GM12878 (cell line): ENCODE data around the gene SNRNP25. TPM values are rescaled to one million over a fixed set of nuclear protein-coding genes. Genes with fewer than 3 reads are reported as not detected.

Source experiments
- ATAC-seq: fragments of 200-7000 bp; cut with Tn5 transposase; 3 replicates; pipeline ENCODE4 v1.9.1; 2020; ENCODE audit warnings: mild to moderate bottlenecking, moderate library complexity
- BruUV-seq: library from RNA; stranded (reverse); fragments of 400-500 nt; replicated peaks from 2 replicates; lab custom pipeline; 2021; lab: Mats Ljungman, UMichigan
- CTCF ChIA-PET: fragments of 300-600 bp; sonication (Branson Sonifier 250); formaldehyde crosslinking; extraction: SDS; loops from one replicate; lab custom pipeline; 2021; ENCODE audit warnings: inconsistent platforms; lab: Yijun Ruan, JAX
- POLR2A ChIA-PET: fragments of 350-600 bp; formaldehyde crosslinking; extraction: SDS; loops from one replicate; lab custom pipeline; 2021; ENCODE audit warnings: inconsistent platforms; lab: Charles Lee
- RAD21 ChIA-PET: fragments of 300-600 bp; sonication (Branson Sonifier 250); formaldehyde crosslinking; loops from one replicate; lab custom pipeline; 2023; ENCODE audit warnings: antibody characterized with exemption; ENCODE audit not compliant: unreplicated experiment; lab: Charles Lee
- SMC1A ChIA-PET: fragments of 300-600 bp; sonication (Branson Sonifier 250); formaldehyde crosslinking; loops from one replicate; lab custom pipeline; 2023; ENCODE audit not compliant: unreplicated experiment, uncharacterized antibody; lab: Charles Lee
- DNase-seq: peaks from one replicate; pipeline ENCODE4 v3.0.0-alpha.2; 2011; ENCODE audit warnings: low read depth, low spot score
- FAIRE-seq: peaks from 3 replicates; lab custom pipeline; 2011; peaks lifted over from hg19 to GRCh38; lab: Jason Lieb, UNC
- H2AFZ ChIP-seq: 2 replicates; pipeline ENCODE4 v1.6.0; 2011; ENCODE audit warnings: low read depth, low read length, control low read depth; ENCODE audit not compliant: control insufficient read depth
- H3K27ac ChIP-seq: 2 replicates; pipeline ENCODE4 v1.5.1; 2011; ENCODE audit warnings: control low read depth; ENCODE audit not compliant: control insufficient read depth, insufficient read depth
- H3K27me3 ChIP-seq, 2 experiments: replicated peaks in 1 of 2; 2 replicates each; pipeline versions ENCODE4 v1.6.0 to v1.6.1; 2011; ENCODE audit warnings: low read length in 1 of 2; ENCODE audit not compliant: control insufficient read depth in 2 of 2, insufficient read depth in 2 of 2
- H3K36me3 ChIP-seq, 2 experiments: 2 replicates each; pipeline ENCODE4 v1.5.1; 2011; ENCODE audit warnings: low read length in 1 of 2; ENCODE audit not compliant: control insufficient read depth in 2 of 2, insufficient read depth in 2 of 2
- H3K4me1 ChIP-seq: 2 replicates; pipeline ENCODE4 v1.6.1; 2011; ENCODE audit warnings: mild to moderate bottlenecking, low read length, moderate library complexity, mixed read lengths; ENCODE audit not compliant: control insufficient read depth, insufficient read depth
- H3K4me2 ChIP-seq: 2 replicates; pipeline ENCODE4 v1.6.0; 2011; ENCODE audit warnings: control low read depth; ENCODE audit not compliant: control insufficient read depth, insufficient read depth
- H3K4me3 ChIP-seq: fragments of 200-600 bp; sonication (generic); 2 replicates; pipeline ENCODE4 v1.5.1; 2016
- H3K79me2 ChIP-seq: 2 replicates; pipeline ENCODE4 v1.6.0; 2011; ENCODE audit warnings: low read length; ENCODE audit not compliant: control insufficient read depth, insufficient read depth
- H3K9ac ChIP-seq: 2 replicates; pipeline ENCODE4 v1.8.0; 2011; ENCODE audit warnings: low read length, control low read depth, mixed read lengths; ENCODE audit not compliant: control insufficient read depth, insufficient read depth
- H3K9me3 ChIP-seq: replicated peaks from 3 replicates; pipeline ENCODE4 v1.5.1; 2011; ENCODE audit warnings: mild to moderate bottlenecking, low read length; ENCODE audit not compliant: control insufficient read depth, insufficient read depth
- H4K20me1 ChIP-seq: 2 replicates; pipeline ENCODE4 v1.6.0; 2011; ENCODE audit not compliant: control insufficient read depth, insufficient read depth
- CBX3 ChIP-seq: fragments of 200-600 bp; sonication (generic); IDR thresholded peaks from 2 replicates; pipeline ENCODE4 v1.6.1; 2016; ENCODE audit warnings: low read depth, borderline replicate concordance
- ELK1 ChIP-seq: IDR thresholded peaks from 2 replicates; pipeline ENCODE4 v1.6.1; 2012; ENCODE audit warnings: low read depth, low read length, improper control_type of control experiment
- HDAC6 ChIP-seq: fragments of 200-600 bp; sonication (generic); IDR thresholded peaks from one replicate; pipeline ENCODE4 v1.8.0; 2017; ENCODE audit warnings: antibody characterized with exemption; ENCODE audit not compliant: unreplicated experiment
- NFXL1 ChIP-seq: fragments of 450-650 bp; IDR thresholded peaks from 2 replicates; pipeline ENCODE4 v1.6.1; 2017; ENCODE audit warnings: antibody characterized with exemption, mild to moderate bottlenecking, borderline replicate concordance
- NFYA ChIP-seq: IDR thresholded peaks from 2 replicates; pipeline ENCODE4 v1.6.1; 2011; ENCODE audit warnings: low read depth, mild to moderate bottlenecking, low read length, improper control_type of control experiment, borderline replicate concordance
- SIX5 ChIP-seq: IDR thresholded peaks from 2 replicates; pipeline ENCODE4 v1.6.1; 2011; ENCODE audit warnings: mild to moderate bottlenecking, low read depth, low read length, moderate library complexity; ENCODE audit not compliant: severe bottlenecking
- SREBF1 ChIP-seq: IDR thresholded peaks from 2 replicates; pipeline ENCODE4 v1.6.1; 2012; ENCODE audit warnings: mild to moderate bottlenecking, low read length
- ZBTB33 ChIP-seq: fragments of 450-650 bp; IDR thresholded peaks from 2 replicates; pipeline ENCODE4 v1.6.1; 2017; ENCODE audit warnings: mild to moderate bottlenecking
- ZZZ3 ChIP-seq: IDR thresholded peaks from 2 replicates; pipeline ENCODE4 v1.6.1; 2011; ENCODE audit warnings: low read depth; ENCODE audit not compliant: control insufficient read depth, insufficient read length
- WGBS: methylation state at CpG from one replicate; pipeline ENCODE4 v1.1.6; 2016; ENCODE audit warnings: low lambda C conversion rate; ENCODE audit not compliant: insufficient replicate concordance, insufficient coverage; ENCODE audit errors: missing lambda C conversion rate; 5-methylcytosine and 5-hydroxymethylcytosine counted together
- in situ Hi-C: fragments of 300-500 bp; cut with MboI; formaldehyde crosslinking; loops from 9 replicates; pipeline ENCODE4 v1.14.3; 2018; ENCODE audit warnings: mixed read lengths
- intact Hi-C: fragments of 100-400 bp; cut with micrococcal nuclease; formaldehyde crosslinking; loops from one replicate; pipeline ENCODE4 v1.14.2; 2022; ENCODE audit not compliant: unreplicated experiment
- polyA plus RNA-seq, 11 experiments: library from polyadenylated mRNA; depleted of rRNA in 4 of 11; unstranded in 6 of 11; stranded (reverse) in 5 of 11; fragments of >200 nt; fragmentation: Nextera tagmentation in 4 of 11; fragmentation: Illumina TruSeq in 1 of 11; extraction: Ambion mirVana in 4 of 11; extraction: Trizol in 1 of 11; gene quantifications; 1 replicate in 1 of 11; 2 replicates in 10 of 11; pipeline versions ENCODE4 v1.2.1 to v1.2.3, GENCODE V29; 2011 to 2016; ENCODE audit warnings: inconsistent platforms in 2 of 11, missing spikeins in 2 of 11, low read depth in 1 of 11
- total RNA-seq, 4 experiments: library from RNA; depleted of rRNA in 3 of 4; stranded (reverse); fragments of >200 nt in 3 of 4; fragmentation: Illumina TruSeq in 1 of 4; extraction: Trizol in 1 of 4; gene quantifications; 2 replicates each; pipeline versions ENCODE4 v1.2.1 to v1.2.3, GENCODE V29; 2013 to 2021

The SNRNP25 gene
- total and polyA plus RNA-seq, 10 of the 15 experiments (the other 5 are each of a cell fraction or from before 2014, with no cell fraction given), result 40.9 to 138 (median 67.2) TPM

GRCh38 chr16:60929-61878, 7.6 kb downstream of the SNRNP25 start:
- BruUV-seq, result no TSS peak
- in situ Hi-C loops (no loop called here), intact Hi-C loops (no loop called here)
- no peaks in the 10 kb centered on the region for H3K4me1 ChIP-seq
- no peak overlapping the region for H3K4me2 ChIP-seq
- no peak for DNase-seq
- no peak for FAIRE-seq
- no peaks in the 10 kb centered on the region for H3K9me3 ChIP-seq
- no peak overlapping the region for H3K9ac ChIP-seq
- POLR2A ChIA-PET, result no interaction called here
- H4K20me1 ChIP-seq, result no peaks in the 10 kb centered on the region
- H3K79me2 ChIP-seq, result no peaks in the 10 kb centered on the region
- CTCF ChIA-PET, result interaction anchor here (1.2 to 2.0 kb wide), 2 partner anchors 33 to 35 kb away, joined by 5 to 12 read pairs; no protein-coding TSS in a partner anchor
- SMC1A ChIA-PET, result interaction anchor here (0.7 kb wide), 1 partner anchor 546 kb away, joined by 3 read pairs; no protein-coding TSS in a partner anchor
- no peak for ATAC-seq
- no peaks in the 10 kb centered on the region for H3K27me3 ChIP-seq
- TF ChIP-seq SIX5 (no peak), SREBF1 (no peak), NFXL1 (no peak), ZZZ3 (no peak), ZBTB33 (no peak), ELK1 (no peak), HDAC6 (no peak), CBX3 (no peak), NFYA (no peak)
- TF ChIP-seq, all 136 proteins: peak for 0
- no peak overlapping the region for H3K27ac ChIP-seq
- WGBS, result 78% methylated on average over 70 of the region's 89 CpGs
- H3K36me3 ChIP-seq, result peaks cover 4 to 5% of the 10 kb centered on the region in 2 experiments
- no peak overlapping the region for H3K4me3 ChIP-seq
- RAD21 ChIA-PET, result no interaction called here
- H2AFZ ChIP-seq, result no peak overlapping the region
